ENCODE measurements around the gene MFAP4.

MFAP4 gene

GRCh38 chr17:19383681-19384470, 3.1 kb downstream of the MFAP4 start:
- DNase-seq = no peak

GRCh38 chr17:19382531-19383444, 4.2 kb downstream of the MFAP4 start:
- DNase-seq = no peak

GRCh38 chr17:19381741-19382444, 5.1 kb downstream of the MFAP4 start:
- no peak for DNase-seq

GRCh38 chr17:19381361-19381740, 5.6 kb downstream of the MFAP4 start:
- no peak for DNase-seq

- no peak for DNase-seq
Measured at GRCh38 chr17:19380481-19381301, 6.3 kb downstream of the MFAP4 start.

GRCh38 chr17:19379361-19380065, 7.5 kb downstream of the MFAP4 start:
- DNase-seq = no peak

GRCh38 chr17:19378416-19379360, 8.3 kb downstream of the MFAP4 start, which contains the start of gene MAPK7:
Gene MAPK7, plus strand, starts transcription at chr17:19378498. Its CDS starts 403 bp downstream, at chr17:19378901.
- DNase-seq = no peak

GRCh38 chr17:19377602-19378415, 9.2 kb downstream of the MFAP4 start:
- peak; percentile 96 for DNase-seq

- DNase-seq = no peak
Measured at GRCh38 chr17:19376811-19377210, 10.2 kb downstream of the MFAP4 start.

- DNase-seq = no peak
Measured at GRCh38 chr17:19375732-19376131, 11.3 kb downstream of the MFAP4 start.

GRCh38 chr17:19374136-19374535, 12.9 kb downstream of the MFAP4 start:
- no peak for DNase-seq

GRCh38 chr17:19372866-19373504, 14.0 kb downstream of the MFAP4 start:
- DNase-seq = no peak

GRCh38 chr17:19372439-19372838, 14.6 kb downstream of the MFAP4 start:
- DNase-seq = no peak

- no peak for DNase-seq
Measured at GRCh38 chr17:19372011-19372370, 15.0 kb downstream of the MFAP4 start.

GRCh38 chr17:19371259-19372010, 15.6 kb downstream of the MFAP4 start:
- no peak for DNase-seq

- DNase-seq = no peak
Measured at GRCh38 chr17:19370493-19370960, 16.5 kb downstream of the MFAP4 start.

- no peak for DNase-seq
Measured at GRCh38 chr17:19369846-19370492, 17.0 kb downstream of the MFAP4 start.

Data from activated naive CD4-positive, alpha-beta T cell treated with Interleukin-2 at 50 U/mL for 16 hours (primary cell).